ENCODE data around the gene SORBS2.

GRCh38 chr4:185540040-185540439, 272.0 kb downstream of the SORBS2 start:
- TF ChIP-seq CTCF (IDR thresholded peaks at IDR 0.05) (no peak), POLR2AphosphoS5 (IDR thresholded peaks at IDR 0.05) (no peak), POLR2A (IDR thresholded peaks at IDR 0.05) (no peak), EP300 (IDR thresholded peaks at IDR 0.05) (no peak)
